Liver (tissue), 3 donors: Measurements from ENCODE around the gene EXO1.

Source experiments
- EGR1 ChIP-seq, 2 donors: IDR thresholded peaks; 2 replicates each; pipeline ENCODE4 v1.6.1; 2016 to 2018; ENCODE audit warnings: antibody characterized with exemption in 2 of 2, low read depth in 2 of 2
- FOXA1 ChIP-seq: IDR thresholded peaks from 2 replicates; pipeline ENCODE4 v1.6.1; 2016; ENCODE audit warnings: antibody characterized with exemption
- GABPA ChIP-seq, 2 donors: IDR thresholded peaks in 1 of 2; conservative IDR thresholded peaks in 1 of 2; 2 replicates each; pipeline ENCODE4 v1.6.1; 2016; ENCODE audit warnings: antibody characterized with exemption in 2 of 2, mild to moderate bottlenecking in 1 of 2, moderate library complexity in 1 of 2
- HNF4G ChIP-seq: IDR thresholded peaks from 2 replicates; pipeline ENCODE4 v1.6.1; 2016; ENCODE audit warnings: antibody characterized with exemption
- JUND ChIP-seq, 2 donors: IDR thresholded peaks; 2 replicates each; pipeline ENCODE4 v1.6.1; 2016; ENCODE audit warnings: antibody characterized with exemption in 2 of 2
- RAD21 ChIP-seq, 2 donors: IDR thresholded peaks; 2 replicates each; pipeline ENCODE4 v1.6.1; 2016; ENCODE audit warnings: antibody characterized with exemption in 2 of 2, mild to moderate bottlenecking in 2 of 2
- REST ChIP-seq: IDR thresholded peaks from 2 replicates; pipeline ENCODE4 v1.6.1; 2016; ENCODE audit warnings: antibody characterized with exemption, mild to moderate bottlenecking
- RXRA ChIP-seq, 2 donors: IDR thresholded peaks; 2 replicates each; pipeline ENCODE4 v1.6.1; 2017 to 2018; ENCODE audit warnings: antibody characterized with exemption in 2 of 2, mild to moderate bottlenecking in 1 of 2
- SP1 ChIP-seq: IDR thresholded peaks from 2 replicates; pipeline ENCODE4 v1.6.1; 2018; ENCODE audit warnings: antibody characterized with exemption, mild to moderate bottlenecking
- TAF1 ChIP-seq: conservative IDR thresholded peaks from 2 replicates; pipeline ENCODE4 v1.6.1; 2016; ENCODE audit warnings: antibody characterized with exemption, mild to moderate bottlenecking
- YY1 ChIP-seq: IDR thresholded peaks from 2 replicates; pipeline ENCODE4 v1.6.1; 2016; ENCODE audit warnings: antibody characterized with exemption, mild to moderate bottlenecking
- ZBTB33 ChIP-seq: IDR thresholded peaks from 2 replicates; pipeline ENCODE4 v1.6.1; 2016; ENCODE audit warnings: antibody characterized with exemption
- TF ChIP-seq, protein P1 (sequence below): fragments of 150-350 bp; IDR thresholded peaks from 2 replicates; pipeline ENCODE4 v1.5.1; 2017; ENCODE audit warnings: improper control_type of control experiment, low read depth, low read length; ENCODE audit not compliant: missing input control
- TF ChIP-seq, protein P2 (sequence below): IDR thresholded peaks from 2 replicates; pipeline ENCODE4 v1.6.1; 2016; ENCODE audit warnings: antibody characterized with exemption
- donor health status: healthy.
- donor health status: healthy.

GRCh38 chr1:241894016-241894415, 46.0 kb downstream of the EXO1 start:
- TF ChIP-seq, protein P1, sequence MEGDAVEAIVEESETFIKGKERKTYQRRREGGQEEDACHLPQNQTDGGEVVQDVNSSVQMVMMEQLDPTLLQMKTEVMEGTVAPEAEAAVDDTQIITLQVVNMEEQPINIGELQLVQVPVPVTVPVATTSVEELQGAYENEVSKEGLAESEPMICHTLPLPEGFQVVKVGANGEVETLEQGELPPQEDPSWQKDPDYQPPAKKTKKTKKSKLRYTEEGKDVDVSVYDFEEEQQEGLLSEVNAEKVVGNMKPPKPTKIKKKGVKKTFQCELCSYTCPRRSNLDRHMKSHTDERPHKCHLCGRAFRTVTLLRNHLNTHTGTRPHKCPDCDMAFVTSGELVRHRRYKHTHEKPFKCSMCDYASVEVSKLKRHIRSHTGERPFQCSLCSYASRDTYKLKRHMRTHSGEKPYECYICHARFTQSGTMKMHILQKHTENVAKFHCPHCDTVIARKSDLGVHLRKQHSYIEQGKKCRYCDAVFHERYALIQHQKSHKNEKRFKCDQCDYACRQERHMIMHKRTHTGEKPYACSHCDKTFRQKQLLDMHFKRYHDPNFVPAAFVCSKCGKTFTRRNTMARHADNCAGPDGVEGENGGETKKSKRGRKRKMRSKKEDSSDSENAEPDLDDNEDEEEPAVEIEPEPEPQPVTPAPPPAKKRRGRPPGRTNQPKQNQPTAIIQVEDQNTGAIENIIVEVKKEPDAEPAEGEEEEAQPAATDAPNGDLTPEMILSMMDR, result no peak
- TF ChIP-seq SP1, result no peak
- TF ChIP-seq RAD21 (IDR thresholded peaks at IDR 0.05), result no peak
- no peak for TF ChIP-seq ZBTB33
- no peak for TF ChIP-seq YY1
- TF ChIP-seq EGR1 (IDR thresholded peaks at IDR 0.05; ENCODE audit: low read depth in 2 of 2), result no peak
- TF ChIP-seq REST, result no peak
- no peak for TF ChIP-seq TAF1
- TF ChIP-seq, protein P2, sequence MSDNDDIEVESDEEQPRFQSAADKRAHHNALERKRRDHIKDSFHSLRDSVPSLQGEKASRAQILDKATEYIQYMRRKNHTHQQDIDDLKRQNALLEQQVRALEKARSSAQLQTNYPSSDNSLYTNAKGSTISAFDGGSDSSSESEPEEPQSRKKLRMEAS, result no peak
- no peak for TF ChIP-seq RXRA (IDR thresholded peaks at IDR 0.05)
- TF ChIP-seq FOXA1, result no peak
- no peak for TF ChIP-seq GABPA (IDR thresholded peaks at IDR 0.05 in 1 of 2, conservative IDR thresholded peaks at IDR 0.05 in 1 of 2)
- TF ChIP-seq JUND (IDR thresholded peaks at IDR 0.05), result no peak
- TF ChIP-seq HNF4G, result no peak
